Measurements from ENCODE around the gene APCDD1L.

Gene APCDD1L

GRCh38 chr20:58471193-58472164 lies 43.7 kb downstream of the APCDD1L start:
- Histone ChIP-seq H3K9ac (ENCODE audit: insufficient read length) (no peak overlapping the region), H3K36me3 (ENCODE audit: insufficient read depth, low read length) (no peaks in the 10 kb centered on the region), H3K9me3 (ENCODE audit: low read depth, low read length) (no peaks in the 10 kb centered on the region), H3K27ac (no peak overlapping the region), H3K4me3 (no peak overlapping the region)
- TF ChIP-seq FOXP2 (optimal IDR thresholded peaks at IDR 0.05; ENCODE audit: control extremely low read depth, extremely low read length, insufficient read depth) = no peak
- TF ChIP-seq EZH2 (IDR thresholded peaks at IDR 0.05) = no peak
- TF ChIP-seq POLR2AphosphoS5 (IDR thresholded peaks at IDR 0.05; ENCODE audit: borderline replicate concordance, low read depth, low read length) = no peak
- no peak for DNase-seq (ENCODE audit: low read depth, low spot score)

- no peak for DNase-seq (ENCODE audit: low read depth, low spot score)
- no peak overlapping the region for H3K27ac ChIP-seq
- no peak overlapping the region for H3K4me3 ChIP-seq
- H3K9me3 ChIP-seq (ENCODE audit: low read depth, low read length) = no peaks in the 10 kb centered on the region
- no peak overlapping the region for H3K9ac ChIP-seq (ENCODE audit: insufficient read length)
- TF ChIP-seq POLR2AphosphoS5 (IDR thresholded peaks at IDR 0.05; ENCODE audit: borderline replicate concordance, low read depth, low read length) = no peak
- no peak for TF ChIP-seq FOXP2 (optimal IDR thresholded peaks at IDR 0.05; ENCODE audit: control extremely low read depth, extremely low read length, insufficient read depth)
- no peak for TF ChIP-seq EZH2 (IDR thresholded peaks at IDR 0.05)
- no peaks in the 10 kb centered on the region for H3K36me3 ChIP-seq (ENCODE audit: insufficient read depth, low read length)
Observed at GRCh38 chr20:58470336-58471192, 44.6 kb downstream of the APCDD1L start.

GRCh38 chr20:58469616-58470015 lies 45.6 kb downstream of the APCDD1L start:
- H3K36me3 ChIP-seq (ENCODE audit: insufficient read depth, low read length) = no peaks in the 10 kb centered on the region
- DNase-seq (ENCODE audit: low read depth, low spot score) = no peak
- TF ChIP-seq POLR2AphosphoS5 (IDR thresholded peaks at IDR 0.05; ENCODE audit: borderline replicate concordance, low read depth, low read length) (no peak), EZH2 (IDR thresholded peaks at IDR 0.05) (no peak), FOXP2 (optimal IDR thresholded peaks at IDR 0.05; ENCODE audit: control extremely low read depth, extremely low read length, insufficient read depth) (no peak)
- no peaks in the 10 kb centered on the region for H3K9me3 ChIP-seq (ENCODE audit: low read depth, low read length)
- no peak overlapping the region for H3K4me3 ChIP-seq
- no peak overlapping the region for H3K9ac ChIP-seq (ENCODE audit: insufficient read length)
- no peak overlapping the region for H3K27ac ChIP-seq

- H3K27ac ChIP-seq = no peak overlapping the region
- DNase-seq (ENCODE audit: low read depth, low spot score) = no peak
- H3K4me3 ChIP-seq = no peak overlapping the region
- TF ChIP-seq POLR2AphosphoS5 (IDR thresholded peaks at IDR 0.05; ENCODE audit: borderline replicate concordance, low read depth, low read length) (no peak), FOXP2 (optimal IDR thresholded peaks at IDR 0.05; ENCODE audit: control extremely low read depth, extremely low read length, insufficient read depth) (no peak), EZH2 (IDR thresholded peaks at IDR 0.05) (no peak)
- H3K36me3 ChIP-seq (ENCODE audit: insufficient read depth, low read length) = no peaks in the 10 kb centered on the region
- H3K9me3 ChIP-seq (ENCODE audit: low read depth, low read length) = no peaks in the 10 kb centered on the region
- no peak overlapping the region for H3K9ac ChIP-seq (ENCODE audit: insufficient read length)
Observed at GRCh38 chr20:58467572-58468527, 47.3 kb downstream of the APCDD1L start.

GRCh38 chr20:58466729-58467571 lies 48.2 kb downstream of the APCDD1L start:
- Histone ChIP-seq H3K9me3 (ENCODE audit: low read depth, low read length) (no peaks in the 10 kb centered on the region), H3K36me3 (ENCODE audit: insufficient read depth, low read length) (no peaks in the 10 kb centered on the region), H3K9ac (ENCODE audit: insufficient read length) (no peak overlapping the region), H3K4me3 (no peak overlapping the region), H3K27ac (no peak overlapping the region)
- DNase-seq (ENCODE audit: low read depth, low spot score) = no peak
- TF ChIP-seq FOXP2 (optimal IDR thresholded peaks at IDR 0.05; ENCODE audit: control extremely low read depth, extremely low read length, insufficient read depth) = no peak
- no peak for TF ChIP-seq EZH2 (IDR thresholded peaks at IDR 0.05)
- no peak for TF ChIP-seq POLR2AphosphoS5 (IDR thresholded peaks at IDR 0.05; ENCODE audit: borderline replicate concordance, low read depth, low read length)

- H3K9me3 ChIP-seq (ENCODE audit: low read depth, low read length) = no peaks in the 10 kb centered on the region
- TF ChIP-seq FOXP2 (optimal IDR thresholded peaks at IDR 0.05; ENCODE audit: control extremely low read depth, extremely low read length, insufficient read depth) = no peak
- TF ChIP-seq POLR2AphosphoS5 (IDR thresholded peaks at IDR 0.05; ENCODE audit: borderline replicate concordance, low read depth, low read length) = no peak
- TF ChIP-seq EZH2 (IDR thresholded peaks at IDR 0.05) = no peak
- H3K27ac ChIP-seq = no peak overlapping the region
- DNase-seq (ENCODE audit: low read depth, low spot score) = no peak
- H3K9ac ChIP-seq (ENCODE audit: insufficient read length) = no peak overlapping the region
- no peak overlapping the region for H3K4me3 ChIP-seq
- H3K36me3 ChIP-seq (ENCODE audit: insufficient read depth, low read length) = no peaks in the 10 kb centered on the region
Observed at GRCh38 chr20:58466095-58466708, 49.0 kb downstream of the APCDD1L start.
